IMR-90 (cell line): ENCODE measurements around the gene DAZL. TPM values are rescaled to one million over a fixed set of nuclear protein-coding genes. Genes with fewer than 3 reads are reported as not detected.

Experiments used
- ATAC-seq: fragments of 200-7000 bp; cut with Tn5 transposase; 2 replicates; pipeline ENCODE4 v1.9.1; 2020; ENCODE audit warnings: low read depth, mild to moderate bottlenecking, moderate library complexity
- BruUV-seq: library from RNA; stranded (reverse); fragments of 400-500 nt; replicated peaks from 2 replicates; lab custom pipeline; 2021; lab: Mats Ljungman, UMichigan
- CTCF ChIA-PET: fragments of 300-600 bp; formaldehyde crosslinking; extraction: SDS; loops from one replicate; lab custom pipeline; 2021; ENCODE audit warnings: antibody characterized with exemption; lab: Yijun Ruan, JAX
- POLR2A ChIA-PET: fragments of 300-600 bp; sonication (Branson Sonifier 250); formaldehyde crosslinking; loops from one replicate; lab custom pipeline; 2022; ENCODE audit warnings: antibody characterized with exemption; ENCODE audit not compliant: unreplicated experiment; lab: Charles Lee
- DNase-seq: peaks from one replicate; pipeline ENCODE4 v3.0.0; 2013
- H2AFZ ChIP-seq: replicated peaks from 2 replicates; pipeline ENCODE3; 2013; ENCODE audit warnings: low read length, mild to moderate bottlenecking; ENCODE audit not compliant: poor library complexity
- H2AK5ac ChIP-seq: 2 replicates; pipeline ENCODE4 v1.6.1; 2013; ENCODE audit warnings: low read depth, low read length, inconsistent platforms
- H2AK9ac ChIP-seq: replicated peaks from 2 replicates; pipeline ENCODE3; 2013; ENCODE audit warnings: mild to moderate bottlenecking, low read depth, low read length, moderate library complexity; ENCODE audit not compliant: poor library complexity
- H2BK120ac ChIP-seq: 2 replicates; pipeline ENCODE4 v1.6.1; 2013; ENCODE audit warnings: low read depth, low read length, inconsistent platforms
- H2BK15ac ChIP-seq: 3 replicates; pipeline ENCODE4 v1.6.1; 2013; ENCODE audit warnings: low read depth, low read length, inconsistent platforms
- H2BK20ac ChIP-seq: 2 replicates; pipeline ENCODE4 v1.6.1; 2013; ENCODE audit warnings: low read depth, mild to moderate bottlenecking, inconsistent platforms, low read length, moderate library complexity
- H2BK5ac ChIP-seq: 2 replicates; pipeline ENCODE4 v1.6.1; 2013; ENCODE audit warnings: mild to moderate bottlenecking, low read depth, low read length, inconsistent platforms; ENCODE audit not compliant: poor library complexity, severe bottlenecking
- H3K14ac ChIP-seq: replicated peaks from 2 replicates; pipeline ENCODE4 v1.6.1; 2013; ENCODE audit warnings: low read depth, low read length, inconsistent platforms
- H3K18ac ChIP-seq: 2 replicates; pipeline ENCODE4 v1.6.1; 2013; ENCODE audit warnings: low read depth, low read length, control low read depth
- H3K23ac ChIP-seq: 2 replicates; pipeline ENCODE4 v1.6.1; 2013; ENCODE audit warnings: low read depth, low read length, inconsistent platforms
- H3K27ac ChIP-seq: 2 replicates; pipeline ENCODE4 v1.5.1; 2013; ENCODE audit warnings: mild to moderate bottlenecking, control low read depth, low read length; ENCODE audit not compliant: insufficient read depth
- H3K27me3 ChIP-seq: 2 replicates; pipeline ENCODE4 v1.6.1; 2013; ENCODE audit warnings: low read length; ENCODE audit not compliant: control insufficient read depth, insufficient read depth
- H3K36me3 ChIP-seq: 2 replicates; pipeline ENCODE4 v1.6.1; 2013; ENCODE audit warnings: low read length, mixed read lengths; ENCODE audit not compliant: control insufficient read depth, insufficient read depth
- H3K4ac ChIP-seq: 2 replicates; pipeline ENCODE4 v1.6.1; 2013; ENCODE audit warnings: low read depth, low read length, inconsistent platforms
- H3K4me1 ChIP-seq: 2 replicates; pipeline ENCODE4 v1.6.1; 2013; ENCODE audit warnings: low read length, mixed read lengths; ENCODE audit not compliant: control insufficient read depth, insufficient read depth
- H3K4me2 ChIP-seq: 2 replicates; pipeline ENCODE4 v1.6.1; 2013; ENCODE audit warnings: low read depth, mild to moderate bottlenecking, control low read depth, low read length, moderate library complexity
- H3K4me3 ChIP-seq: 2 replicates; pipeline ENCODE4 v1.5.1; 2013; ENCODE audit warnings: low read depth, mild to moderate bottlenecking, control low read depth, low read length, moderate library complexity; ENCODE audit not compliant: insufficient read depth
- H3K56ac ChIP-seq: 2 replicates; pipeline ENCODE4 v1.6.1; 2013; ENCODE audit warnings: low read length, inconsistent platforms; ENCODE audit not compliant: insufficient read depth; ENCODE audit errors: extremely low read depth
- H3K79me1 ChIP-seq, 2 experiments: 2 replicates each; pipeline ENCODE4 v1.6.1; 2013; ENCODE audit warnings: low read length in 2 of 2, inconsistent platforms in 1 of 2, low read depth in 1 of 2
- H3K9ac ChIP-seq: 2 replicates; pipeline ENCODE4 v1.6.1; 2013; ENCODE audit warnings: low read depth, low read length, control low read depth
- H3K9me1 ChIP-seq: 2 replicates; pipeline ENCODE4 v1.6.1; 2013; ENCODE audit warnings: low read length, inconsistent platforms; ENCODE audit not compliant: insufficient read depth
- H3K9me3 ChIP-seq: 2 replicates; pipeline ENCODE4 v1.6.1; 2013; ENCODE audit warnings: low read length; ENCODE audit not compliant: control insufficient read depth, insufficient read depth
- H4K20me1 ChIP-seq: 2 replicates; pipeline ENCODE4 v1.6.1; 2013; ENCODE audit warnings: low read length, inconsistent platforms; ENCODE audit not compliant: insufficient read depth
- H4K5ac ChIP-seq: 2 replicates; pipeline ENCODE4 v1.6.1; 2013; ENCODE audit warnings: mild to moderate bottlenecking, low read depth, low read length, control low read depth
- H4K8ac ChIP-seq, 2 experiments: 2 replicates each; pipeline ENCODE4 v1.6.1; 2013; ENCODE audit warnings: low read depth in 2 of 2, low read length in 2 of 2, control low read depth in 1 of 2, inconsistent platforms in 1 of 2
- H4K91ac ChIP-seq: 2 replicates; pipeline ENCODE4 v1.6.1; 2013; ENCODE audit warnings: low read depth, low read length, inconsistent platforms; ENCODE audit not compliant: insufficient read depth
- FOS ChIP-seq: fragments of 150-350 bp; IDR thresholded peaks from 2 replicates; pipeline ENCODE4 v1.6.1; 2016; ENCODE audit warnings: low read depth, low read length
- MAFK ChIP-seq: IDR thresholded peaks from 2 replicates; pipeline ENCODE4 v1.6.1; 2012; ENCODE audit warnings: low read depth, low read length, improper control_type of control experiment
- NFE2L2 ChIP-seq: fragments of 150-350 bp; IDR thresholded peaks from 2 replicates; pipeline ENCODE4 v1.6.1; 2016; ENCODE audit warnings: low read depth, mild to moderate bottlenecking, low read length
- RFX5 ChIP-seq: IDR thresholded peaks from 2 replicates; pipeline ENCODE4 v1.8.0; 2012; ENCODE audit warnings: low read depth, mild to moderate bottlenecking, low read length, moderate library complexity
- WGBS, 2 experiments: methylation state at CpG; one replicate each; pipeline versions ENCODE4 v1.1.5 to v1.1.7; 2013; ENCODE audit warnings: missing lambda C conversion rate in 2 of 2; ENCODE audit not compliant: insufficient read length in 1 of 2; ENCODE audit errors: extremely low coverage in 2 of 2; 5-methylcytosine and 5-hydroxymethylcytosine counted together
- dilution Hi-C: fragments of 300-500 bp; cut with HindIII; formaldehyde crosslinking; loops from one replicate; pipeline ENCODE4 v1.14.3; 2018; ENCODE audit warnings: low sequenced_read_pairs; ENCODE audit not compliant: unreplicated experiment
- in situ Hi-C: fragments of 300-500 bp; cut with MboI; formaldehyde crosslinking; loops from 3 replicates; pipeline ENCODE4 v1.14.3; 2019; ENCODE audit warnings: low sequenced_read_pairs, inconsistent platforms, mixed read lengths
- intact Hi-C: fragments of 100-400 bp; cut with micrococcal nuclease; formaldehyde crosslinking; loops from 2 replicates; pipeline ENCODE4 v1.10.0; 2022
- polyA plus RNA-seq, 3 experiments: library from polyadenylated mRNA; depleted of rRNA; stranded (reverse); fragments of >200 nt; gene quantifications; 2 replicates each; pipeline ENCODE4 v1.2.3, GENCODE V29; 2012; ENCODE audit warnings: low replicate concordance in 1 of 3
- total RNA-seq: library from RNA; depleted of rRNA; stranded (reverse); fragments of >200 nt; gene quantifications from 2 replicates; pipeline ENCODE4 v1.2.3, GENCODE V29; 2012
- TF ChIP-seq, protein P1 (sequence below): conservative IDR thresholded peaks from 2 replicates; pipeline ENCODE4 v1.5.1; 2012; ENCODE audit warnings: mild to moderate bottlenecking, low read depth, low read length, improper control_type of control experiment
- TF ChIP-seq, protein P2 (sequence below): fragments of 150-350 bp; IDR thresholded peaks from 2 replicates; pipeline ENCODE4 v1.6.1; 2016; ENCODE audit warnings: low read depth, mild to moderate bottlenecking, low read length, moderate library complexity, borderline replicate concordance
- TF ChIP-seq, protein P3 (sequence below): fragments of 150-350 bp; IDR thresholded peaks from 2 replicates; pipeline ENCODE4 v1.6.1; 2017; ENCODE audit warnings: mild to moderate bottlenecking, antibody characterized with exemption, low read length, low read depth

The DAZL gene
- total and polyA plus RNA-seq, 2 of the 4 experiments (the other 2 are of a cell fraction) = not detected

DNA sequence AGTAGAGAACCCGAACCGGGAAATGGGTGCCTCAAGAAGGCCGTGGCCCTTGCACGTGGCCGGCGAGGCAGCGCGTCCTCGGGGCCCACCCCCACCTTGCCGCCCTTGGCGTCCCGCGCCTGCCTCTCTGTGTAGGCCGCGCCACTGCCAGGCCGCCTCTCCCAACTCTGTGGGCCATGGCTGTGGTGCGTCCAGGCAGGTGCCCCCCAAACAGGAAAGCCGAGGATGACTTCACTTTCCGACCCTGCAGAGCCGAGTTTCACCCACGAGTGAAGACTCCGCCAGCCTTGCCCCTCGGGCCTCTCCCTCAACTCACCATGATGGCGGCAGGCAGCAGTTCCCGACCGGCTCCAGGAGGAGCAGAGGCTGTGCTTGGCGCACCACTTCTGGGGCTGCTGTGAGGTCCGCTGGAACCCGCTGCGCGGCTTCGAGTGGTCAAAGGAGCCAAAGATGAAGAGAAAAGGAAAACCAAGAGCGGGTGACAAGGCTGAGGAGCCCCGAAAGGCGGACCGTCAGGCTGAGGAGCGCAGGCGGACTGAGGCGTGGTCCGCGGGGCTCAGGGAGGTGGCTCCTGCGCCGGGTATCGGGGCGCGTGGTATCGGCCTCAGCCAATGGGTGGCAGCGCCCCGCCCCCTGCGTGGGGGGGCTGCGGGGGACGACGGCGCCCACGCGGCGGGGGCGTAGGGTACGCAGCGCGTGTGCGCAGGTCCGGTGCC is at the start of gene DAZL (continued):
- TF ChIP-seq, protein P1, sequence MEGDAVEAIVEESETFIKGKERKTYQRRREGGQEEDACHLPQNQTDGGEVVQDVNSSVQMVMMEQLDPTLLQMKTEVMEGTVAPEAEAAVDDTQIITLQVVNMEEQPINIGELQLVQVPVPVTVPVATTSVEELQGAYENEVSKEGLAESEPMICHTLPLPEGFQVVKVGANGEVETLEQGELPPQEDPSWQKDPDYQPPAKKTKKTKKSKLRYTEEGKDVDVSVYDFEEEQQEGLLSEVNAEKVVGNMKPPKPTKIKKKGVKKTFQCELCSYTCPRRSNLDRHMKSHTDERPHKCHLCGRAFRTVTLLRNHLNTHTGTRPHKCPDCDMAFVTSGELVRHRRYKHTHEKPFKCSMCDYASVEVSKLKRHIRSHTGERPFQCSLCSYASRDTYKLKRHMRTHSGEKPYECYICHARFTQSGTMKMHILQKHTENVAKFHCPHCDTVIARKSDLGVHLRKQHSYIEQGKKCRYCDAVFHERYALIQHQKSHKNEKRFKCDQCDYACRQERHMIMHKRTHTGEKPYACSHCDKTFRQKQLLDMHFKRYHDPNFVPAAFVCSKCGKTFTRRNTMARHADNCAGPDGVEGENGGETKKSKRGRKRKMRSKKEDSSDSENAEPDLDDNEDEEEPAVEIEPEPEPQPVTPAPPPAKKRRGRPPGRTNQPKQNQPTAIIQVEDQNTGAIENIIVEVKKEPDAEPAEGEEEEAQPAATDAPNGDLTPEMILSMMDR = no peak

DNA sequence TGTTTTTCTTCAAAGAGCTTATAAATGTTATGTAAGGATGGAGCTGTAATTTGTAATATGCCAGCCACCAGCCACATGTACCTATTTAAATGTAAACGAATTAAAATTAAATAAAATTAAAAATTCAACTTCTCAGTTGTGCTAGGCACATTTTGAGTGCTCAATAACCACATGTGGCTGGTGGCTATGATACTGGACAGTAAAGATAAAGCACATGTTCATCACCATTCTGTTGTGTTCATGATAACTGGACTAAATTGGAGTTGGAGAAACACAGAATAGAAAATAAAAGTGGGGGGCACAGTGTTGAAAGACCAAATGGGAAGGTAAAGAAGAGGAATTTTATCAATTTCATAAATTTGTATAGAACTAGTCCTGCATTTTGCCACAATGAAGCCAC is 49.8 kb upstream of the DAZL start:
- no peak overlapping the region for H3K4me3 ChIP-seq
- ChIA-PET CTCF (no interaction called here), POLR2A (no interaction called here)
- no peaks in the 10 kb centered on the region for H3K9me1 ChIP-seq
- intact Hi-C loops = no loop called here
- H2AK9ac ChIP-seq = no peak overlapping the region
- no peak overlapping the region for H3K23ac ChIP-seq
- H2AK5ac ChIP-seq = no peak overlapping the region
- no peak overlapping the region for H3K27ac ChIP-seq
- no peak overlapping the region for H3K9ac ChIP-seq
- no peak overlapping the region for H3K4ac ChIP-seq
- H3K36me3 ChIP-seq = no peaks in the 10 kb centered on the region
- H2BK120ac ChIP-seq = no peak overlapping the region
- no peak overlapping the region for H3K56ac ChIP-seq
- H4K8ac ChIP-seq = no peak overlapping the region
- no peaks in the 10 kb centered on the region for H4K20me1 ChIP-seq
- H3K14ac ChIP-seq = no peak overlapping the region
- dilution Hi-C loops = no loop called here
- no peaks in the 10 kb centered on the region for H3K4me1 ChIP-seq
- H2BK5ac ChIP-seq = no peak overlapping the region
- H2AFZ ChIP-seq = no peak overlapping the region
- no peaks in the 10 kb centered on the region for H3K9me3 ChIP-seq
- H2BK15ac ChIP-seq = no peak overlapping the region
- TF ChIP-seq MAFK = no peak
- TF ChIP-seq, protein P2, sequence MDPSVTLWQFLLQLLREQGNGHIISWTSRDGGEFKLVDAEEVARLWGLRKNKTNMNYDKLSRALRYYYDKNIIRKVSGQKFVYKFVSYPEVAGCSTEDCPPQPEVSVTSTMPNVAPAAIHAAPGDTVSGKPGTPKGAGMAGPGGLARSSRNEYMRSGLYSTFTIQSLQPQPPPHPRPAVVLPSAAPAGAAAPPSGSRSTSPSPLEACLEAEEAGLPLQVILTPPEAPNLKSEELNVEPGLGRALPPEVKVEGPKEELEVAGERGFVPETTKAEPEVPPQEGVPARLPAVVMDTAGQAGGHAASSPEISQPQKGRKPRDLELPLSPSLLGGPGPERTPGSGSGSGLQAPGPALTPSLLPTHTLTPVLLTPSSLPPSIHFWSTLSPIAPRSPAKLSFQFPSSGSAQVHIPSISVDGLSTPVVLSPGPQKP = no peak
- TF ChIP-seq, protein P3, sequence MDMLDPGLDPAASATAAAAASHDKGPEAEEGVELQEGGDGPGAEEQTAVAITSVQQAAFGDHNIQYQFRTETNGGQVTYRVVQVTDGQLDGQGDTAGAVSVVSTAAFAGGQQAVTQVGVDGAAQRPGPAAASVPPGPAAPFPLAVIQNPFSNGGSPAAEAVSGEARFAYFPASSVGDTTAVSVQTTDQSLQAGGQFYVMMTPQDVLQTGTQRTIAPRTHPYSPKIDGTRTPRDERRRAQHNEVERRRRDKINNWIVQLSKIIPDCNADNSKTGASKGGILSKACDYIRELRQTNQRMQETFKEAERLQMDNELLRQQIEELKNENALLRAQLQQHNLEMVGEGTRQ = no peak
- TF ChIP-seq RFX5 = no peak
- TF ChIP-seq NFE2L2 = no peak
- no peak for TF ChIP-seq FOS
- H3K4me2 ChIP-seq = no peak overlapping the region
- H4K91ac ChIP-seq = no peak overlapping the region
- H3K18ac ChIP-seq = no peak overlapping the region
- ATAC-seq = no peak
- no CpG with 5 or more reads among the region's 1 CpG for WGBS, 2 experiments
- no peak overlapping the region for H2BK20ac ChIP-seq
- in situ Hi-C loops = no loop called here
- H3K79me1 ChIP-seq = no peaks in the 10 kb centered on the region
- no peak overlapping the region for H4K5ac ChIP-seq
- H3K27me3 ChIP-seq = 0 out of 2 replicates have a peak, but pooled peaks cover 1% of the 10 kb centered on the region
- BruUV-seq = no TSS peak
- DNase-seq = no peak
